Measurements from ENCODE around the gene POLR2L.

POLR2L gene

DNA sequence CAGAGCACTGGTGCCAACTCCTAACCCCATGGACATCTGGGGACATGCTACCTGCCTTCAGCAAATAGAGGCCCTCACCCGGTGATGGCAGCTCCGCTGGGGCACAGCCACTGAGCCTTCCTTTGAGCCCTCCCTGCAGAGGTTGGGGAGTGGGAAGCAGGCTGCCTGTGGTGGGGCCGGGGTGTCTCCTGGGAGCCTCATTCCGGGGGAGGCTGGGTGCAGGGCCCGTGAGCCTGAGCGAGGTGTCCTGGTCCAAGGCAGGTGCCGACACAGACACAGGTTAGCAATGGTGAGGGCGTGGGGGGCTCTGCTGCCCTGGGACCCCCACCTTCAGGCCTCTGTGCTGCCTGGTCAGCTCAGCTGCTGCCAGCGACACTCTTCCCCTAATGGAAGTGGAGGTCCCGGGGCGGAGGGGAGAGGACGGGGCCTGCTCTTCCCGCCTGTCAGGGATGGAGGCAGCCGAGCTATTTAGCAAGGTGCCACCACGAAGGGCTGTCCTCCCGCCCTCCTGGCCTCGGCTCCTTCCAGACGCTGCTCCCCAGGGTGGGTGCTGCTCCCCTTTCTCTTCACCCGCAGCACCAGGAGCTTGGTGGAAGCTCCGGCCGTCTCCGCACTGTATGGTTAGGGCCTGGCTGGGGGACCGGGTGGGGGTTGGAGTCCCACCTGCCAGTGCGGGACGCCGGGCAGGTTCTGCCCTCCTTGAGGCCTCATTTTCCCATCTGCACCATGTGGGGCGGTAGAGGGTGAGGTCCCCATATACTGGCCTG, 11.5 kb upstream of the POLR2L start:
- no peak for DNase-seq

DNA sequence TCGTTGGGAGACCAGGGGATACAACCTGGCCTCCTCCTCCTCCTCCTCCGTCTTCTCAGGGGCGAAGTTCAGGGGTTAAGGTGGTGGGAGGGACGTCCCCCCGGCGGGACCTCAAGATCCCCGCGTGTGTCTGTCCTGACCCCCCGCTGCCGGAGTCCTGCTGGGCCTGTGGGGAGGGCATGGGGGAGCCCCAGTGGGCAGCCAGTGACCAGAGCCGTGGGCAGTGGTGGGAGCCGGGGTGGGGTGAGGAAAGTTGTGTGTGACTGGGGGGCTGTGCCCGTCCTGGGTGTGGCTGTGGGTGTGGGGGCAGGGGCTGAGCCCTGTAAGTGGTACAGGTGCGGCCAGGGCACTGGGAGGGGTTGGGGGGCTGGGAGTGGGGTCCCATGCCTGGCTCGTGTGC, 10.4 kb upstream of the POLR2L start:
- DNase-seq, result no peak

DNA sequence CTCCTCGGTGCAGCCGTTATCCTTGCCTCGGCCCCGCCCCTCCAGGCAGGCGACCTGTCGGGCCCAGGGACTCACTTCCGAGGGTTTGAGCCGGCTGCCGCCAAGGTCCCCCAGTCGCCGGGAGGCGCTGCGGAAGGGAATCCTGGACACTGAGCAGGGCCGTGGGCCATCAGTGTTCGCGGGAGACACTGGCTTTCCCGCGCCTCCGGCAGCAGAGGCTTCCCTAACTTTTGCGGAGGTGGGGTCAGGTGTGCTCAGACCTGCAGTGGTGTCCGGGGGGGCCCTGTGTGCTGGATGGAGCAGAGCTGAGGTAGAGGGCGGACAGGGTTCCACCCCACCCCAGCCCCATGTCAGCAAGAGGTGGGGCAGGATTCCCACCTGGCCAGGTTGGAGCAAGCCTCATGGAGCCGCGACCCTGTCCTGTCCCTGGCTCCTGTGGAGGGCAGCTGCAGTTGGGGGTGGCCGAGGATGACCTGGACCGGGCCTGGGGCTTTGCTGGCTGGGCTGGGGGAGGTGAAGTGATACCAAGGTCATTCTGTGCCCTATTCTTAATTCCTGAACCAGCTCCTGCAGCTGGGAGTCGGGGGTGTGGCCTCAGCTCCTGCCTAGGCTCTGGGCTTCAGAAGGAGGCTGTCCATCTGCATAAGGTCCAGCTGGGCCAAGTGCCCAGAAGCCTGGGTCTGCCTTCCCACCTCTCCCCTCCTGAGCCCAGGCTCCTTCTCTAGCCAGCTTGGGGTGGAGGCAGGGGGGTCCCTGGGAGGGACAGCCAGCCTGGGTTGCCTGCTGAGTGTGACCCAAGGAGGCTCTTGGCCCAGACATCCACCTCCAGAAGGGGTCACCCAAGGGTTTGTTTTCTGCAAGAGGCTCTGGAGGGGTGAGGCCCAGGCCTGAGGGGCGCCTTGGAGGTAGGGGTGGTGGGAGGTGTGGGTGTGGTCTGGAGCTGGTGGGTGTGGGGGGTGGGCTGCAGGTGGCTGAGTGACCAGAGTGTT, 8.7 kb upstream of the POLR2L start:
- no peak for DNase-seq

DNA sequence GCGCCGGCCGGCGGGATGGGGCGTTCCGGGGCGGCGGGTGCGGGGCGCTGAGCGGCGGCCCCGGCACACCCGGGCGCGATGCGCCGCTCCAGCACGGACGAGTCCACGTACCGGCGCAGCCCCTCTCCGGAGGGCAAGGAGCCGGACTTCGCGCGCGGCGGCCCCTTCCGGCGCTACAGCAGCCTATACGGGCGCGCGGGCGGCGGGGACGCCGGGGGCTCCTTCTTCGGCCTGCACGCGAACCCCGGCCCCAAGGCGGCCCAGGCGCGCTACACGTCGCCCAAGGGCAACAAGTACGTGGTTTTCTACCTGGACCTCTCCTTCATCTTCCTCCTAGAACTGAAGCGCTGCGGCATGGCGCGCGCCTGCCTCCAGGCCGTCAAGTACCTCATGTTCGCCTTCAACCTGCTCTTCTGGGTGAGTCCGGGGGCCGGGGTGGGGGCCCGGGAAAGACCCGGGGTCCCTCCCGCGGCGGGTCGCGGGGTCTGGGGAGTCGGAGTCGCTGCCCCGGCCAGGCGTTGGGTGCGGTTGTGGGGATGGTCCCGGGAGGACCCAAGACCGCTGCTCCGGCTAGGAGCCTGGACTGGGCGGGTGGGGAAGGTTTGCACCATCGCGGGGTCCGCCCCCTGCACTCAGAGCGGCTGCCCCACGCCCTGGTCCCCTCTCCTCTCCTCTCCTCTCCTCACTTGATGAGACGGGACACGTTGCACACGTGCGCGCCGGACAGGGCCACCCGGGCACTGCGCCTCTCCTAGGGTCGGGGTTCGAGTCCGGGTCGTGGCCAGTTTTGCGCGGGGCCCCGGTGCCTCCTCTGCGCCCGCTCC, 7.8 kb upstream of the POLR2L start:
- DNase-seq, result no peak

DNA sequence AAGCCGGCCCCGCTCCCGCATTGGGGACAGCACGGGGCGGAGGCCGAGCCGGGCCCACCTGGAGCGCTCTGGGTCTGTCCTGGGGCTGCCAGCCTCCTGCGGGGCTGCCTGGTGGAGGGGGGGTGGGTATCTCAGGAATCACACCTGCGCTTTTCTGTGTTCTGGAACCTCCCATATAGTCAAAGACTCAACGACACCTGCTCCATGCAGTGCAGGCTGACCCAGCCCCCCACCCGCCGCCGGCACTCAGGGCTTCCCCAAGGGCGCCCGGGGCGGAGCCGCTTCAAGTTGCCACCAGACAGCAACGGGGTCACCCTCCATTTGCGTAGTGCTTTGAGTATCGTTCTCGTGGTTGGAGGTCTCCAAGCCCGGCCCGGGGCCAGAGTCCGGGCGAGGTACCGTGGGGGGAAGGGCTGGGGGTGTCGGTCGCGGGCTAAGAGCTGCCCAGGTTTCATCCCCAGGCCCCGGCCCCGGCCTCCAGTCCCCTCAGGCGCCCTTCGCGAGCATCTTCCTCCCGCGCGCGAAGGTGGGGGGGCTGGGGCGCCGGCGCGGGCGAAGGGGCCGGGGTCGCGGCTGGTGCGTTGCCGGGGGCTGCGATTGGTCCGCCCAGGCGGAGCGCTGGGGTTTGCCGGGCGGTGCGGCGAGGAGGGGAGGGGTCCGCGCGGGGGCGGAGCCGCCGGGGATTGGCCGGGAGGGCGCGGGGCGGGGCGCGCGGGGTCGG, 6.9 kb upstream of the POLR2L start:
- DNase-seq, result no peak

DNA sequence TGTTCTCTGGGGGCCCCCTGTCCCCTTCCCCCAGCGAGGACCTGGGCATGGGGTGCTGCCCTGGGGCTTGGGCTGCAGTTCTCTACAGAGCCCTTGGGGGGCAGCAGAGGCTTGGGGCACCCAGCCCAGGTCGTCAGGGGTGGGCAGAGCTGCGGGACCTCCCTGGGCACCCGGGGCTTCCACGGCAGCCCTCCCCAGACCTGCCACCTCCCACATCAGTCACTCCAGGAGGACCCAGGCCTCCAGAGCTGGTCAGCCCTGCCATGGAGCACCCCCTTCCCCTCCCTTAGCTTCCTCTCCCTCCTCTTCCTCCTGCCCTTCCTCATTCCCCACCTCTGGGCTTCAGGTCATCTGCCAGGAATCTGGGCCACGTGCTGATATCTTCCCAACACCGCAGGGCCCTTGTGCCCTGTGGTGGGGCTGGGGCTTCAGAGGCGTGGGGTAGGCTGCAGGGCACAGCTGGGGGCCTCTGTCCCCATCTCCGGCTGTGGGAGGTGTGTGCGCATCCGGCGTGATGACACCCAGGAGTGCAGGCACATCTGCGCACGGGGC, 6.1 kb upstream of the POLR2L start:
- DNase-seq, result no peak

DNA sequence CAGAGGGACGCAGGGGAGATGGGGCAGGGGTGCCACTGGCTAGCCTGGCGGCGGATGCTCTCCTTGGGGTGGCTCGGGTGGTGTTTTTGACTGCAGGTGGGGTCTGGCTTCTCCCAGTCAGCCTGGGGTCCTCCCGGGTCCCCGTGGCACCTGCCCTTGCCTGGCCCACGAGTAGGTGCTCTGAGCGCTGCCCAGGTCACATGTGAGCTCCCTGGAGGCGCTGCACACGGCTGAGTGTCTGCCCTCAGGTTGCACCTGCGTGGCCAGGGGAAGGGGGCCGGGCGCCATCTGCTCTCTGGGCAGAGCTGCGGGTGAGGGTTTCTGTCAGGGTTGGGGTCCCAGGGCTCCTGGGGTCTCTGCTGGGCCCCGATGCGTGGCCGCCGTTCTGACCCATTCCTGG, 5.5 kb upstream of the POLR2L start:
- no peak for DNase-seq

DNA sequence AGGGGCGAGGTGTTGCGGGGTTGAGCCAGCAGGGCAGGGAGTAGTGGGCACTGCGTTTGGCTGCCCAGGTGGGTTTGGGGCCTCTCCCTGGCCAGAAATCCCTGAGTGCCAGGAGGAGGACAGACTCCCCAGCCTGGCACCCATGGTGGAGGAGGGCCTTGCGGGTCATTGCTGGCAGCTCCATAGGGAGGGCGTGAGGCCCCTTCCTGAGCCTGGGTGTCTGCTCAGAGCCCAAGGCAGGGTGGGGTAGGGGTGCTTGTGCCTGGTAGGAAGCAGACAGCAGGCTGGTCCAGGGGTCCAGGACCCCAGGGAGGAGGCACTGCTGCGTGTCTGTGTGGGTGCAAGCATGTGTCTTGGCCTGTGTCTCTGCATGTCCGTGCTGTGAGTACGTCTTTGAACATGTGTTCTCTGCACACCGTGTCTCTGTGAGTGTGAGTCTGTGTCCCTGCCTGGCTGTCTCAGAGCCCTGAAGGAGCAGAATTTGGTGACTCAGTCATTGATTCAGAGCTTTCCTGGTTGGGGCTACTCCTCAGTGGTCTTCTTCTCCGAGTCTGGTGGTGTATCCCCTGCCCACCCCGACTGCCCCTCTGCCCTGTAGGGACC, 4.3 kb upstream of the POLR2L start:
- DNase-seq, result no peak

DNA sequence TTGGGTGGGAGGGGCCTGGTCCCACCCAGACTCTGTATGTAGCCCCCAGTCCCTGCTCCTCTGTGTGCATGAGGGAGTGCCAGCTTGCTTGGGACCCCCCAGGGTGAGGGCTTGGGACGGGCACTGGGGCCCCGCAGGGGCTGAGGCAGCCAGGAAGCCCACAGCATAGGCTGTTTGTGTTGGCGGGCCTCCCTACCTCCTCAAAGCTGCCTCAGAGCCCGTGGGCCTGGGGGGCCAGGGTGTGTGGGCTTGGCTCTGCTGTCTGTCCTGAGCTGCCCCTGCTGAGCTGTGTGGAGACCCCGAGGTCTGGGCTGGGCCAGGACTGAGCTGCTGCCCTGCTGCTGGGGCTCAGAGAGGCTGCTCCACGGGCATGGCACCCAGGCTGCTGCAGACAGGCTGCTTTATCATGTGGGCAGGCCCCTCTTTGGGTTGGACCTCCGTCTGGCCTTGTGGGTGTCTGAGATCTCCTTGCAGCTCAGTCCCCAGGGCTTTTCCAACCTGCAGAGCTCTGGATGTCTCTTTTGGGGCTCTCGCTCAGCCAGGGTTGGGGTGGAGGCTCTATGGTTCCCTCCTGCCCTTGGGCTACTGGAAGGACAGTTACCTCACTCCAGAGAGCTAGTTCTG, 3.7 kb upstream of the POLR2L start:
- no peak for DNase-seq

DNA sequence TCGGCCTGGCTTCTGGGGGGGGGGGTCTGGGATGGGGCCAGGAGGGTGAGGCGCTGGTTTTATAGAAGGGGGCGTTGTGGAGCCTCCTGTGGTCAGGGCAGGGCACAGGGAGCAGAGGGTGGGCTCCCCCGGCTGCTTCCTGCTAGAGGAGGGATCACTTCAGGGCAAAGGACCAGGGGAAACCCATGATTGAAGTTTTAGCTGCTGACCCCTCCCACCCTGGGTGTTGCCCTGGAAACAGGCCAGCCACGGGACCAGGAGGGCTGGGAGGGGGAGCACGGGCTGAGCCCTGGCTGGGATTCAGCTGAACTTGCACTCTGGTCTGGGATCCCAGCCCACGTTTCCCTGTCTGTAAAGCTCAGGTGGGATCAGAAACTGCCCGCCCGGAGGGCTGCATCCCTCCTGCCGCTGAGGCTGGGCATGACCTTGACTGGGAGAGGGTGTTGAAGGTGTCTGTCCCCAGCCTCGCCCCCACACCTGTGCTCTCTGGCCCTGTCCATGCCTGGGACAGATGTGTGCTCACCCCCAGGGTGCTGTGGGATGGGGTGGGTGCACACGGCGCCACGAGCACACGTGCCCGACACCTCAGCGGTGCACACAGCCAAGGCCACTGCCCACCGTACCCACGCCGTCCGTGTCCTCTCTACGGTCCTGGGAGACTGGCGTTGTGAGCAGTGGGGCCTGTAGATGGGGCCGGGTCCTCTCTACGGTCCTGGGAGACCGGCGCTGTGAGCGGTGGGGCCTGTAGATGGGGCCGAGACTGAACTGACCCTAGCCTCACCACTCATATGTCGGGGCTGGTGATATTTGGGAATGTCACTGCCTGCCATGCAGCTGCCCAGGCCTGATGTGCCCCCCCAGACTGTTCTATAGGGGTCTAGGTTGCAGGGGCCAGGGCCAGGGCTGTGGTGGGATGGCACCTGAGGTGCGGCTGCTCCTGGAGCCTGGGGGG, 2.6 kb upstream of the POLR2L start:
- DNase-seq, result no peak

DNA sequence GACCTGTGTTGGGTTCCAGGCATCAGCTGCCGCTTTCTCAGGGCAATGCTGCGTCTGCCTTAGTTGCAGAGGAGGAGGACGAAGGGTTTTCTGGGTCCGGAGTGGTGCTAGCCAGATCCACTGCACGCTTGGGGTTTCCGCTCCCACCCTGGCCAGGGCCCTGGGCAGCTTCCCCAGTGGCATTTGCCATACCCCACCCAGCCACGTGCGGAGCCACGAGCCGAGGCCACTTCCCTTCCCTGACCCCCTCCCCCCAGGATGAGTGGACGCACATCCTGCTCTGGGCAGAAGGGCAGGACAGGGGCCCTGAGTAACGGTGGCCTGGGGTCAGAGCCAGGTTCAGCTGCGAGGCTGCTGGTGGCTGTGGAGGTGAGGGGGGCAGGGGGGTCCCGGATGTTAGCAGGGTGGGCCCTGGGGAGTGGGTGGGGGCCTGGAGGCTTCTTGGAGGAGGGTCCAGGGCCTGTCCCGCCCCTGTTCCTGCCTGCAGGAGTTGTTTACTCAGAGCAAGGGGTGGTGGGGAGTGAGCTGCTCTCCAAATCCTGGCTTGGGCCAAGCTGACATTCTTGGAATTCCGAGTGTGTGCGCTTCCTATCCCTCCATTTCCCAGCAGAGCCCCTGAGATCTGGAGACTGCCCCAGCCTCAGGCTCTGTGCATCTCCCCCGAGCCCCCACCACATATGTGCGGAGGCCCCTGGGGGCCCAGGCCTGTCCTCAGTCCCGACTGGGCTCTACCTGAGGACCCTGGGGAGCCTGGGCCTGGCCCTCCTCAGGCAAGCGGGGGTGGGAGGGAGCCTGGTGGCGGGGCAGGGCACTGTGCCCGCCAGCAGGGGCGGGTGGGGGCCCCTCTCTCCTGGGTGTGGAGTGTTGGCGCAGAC, 1.7 kb upstream of the POLR2L start:
- no peak for DNase-seq

DNA sequence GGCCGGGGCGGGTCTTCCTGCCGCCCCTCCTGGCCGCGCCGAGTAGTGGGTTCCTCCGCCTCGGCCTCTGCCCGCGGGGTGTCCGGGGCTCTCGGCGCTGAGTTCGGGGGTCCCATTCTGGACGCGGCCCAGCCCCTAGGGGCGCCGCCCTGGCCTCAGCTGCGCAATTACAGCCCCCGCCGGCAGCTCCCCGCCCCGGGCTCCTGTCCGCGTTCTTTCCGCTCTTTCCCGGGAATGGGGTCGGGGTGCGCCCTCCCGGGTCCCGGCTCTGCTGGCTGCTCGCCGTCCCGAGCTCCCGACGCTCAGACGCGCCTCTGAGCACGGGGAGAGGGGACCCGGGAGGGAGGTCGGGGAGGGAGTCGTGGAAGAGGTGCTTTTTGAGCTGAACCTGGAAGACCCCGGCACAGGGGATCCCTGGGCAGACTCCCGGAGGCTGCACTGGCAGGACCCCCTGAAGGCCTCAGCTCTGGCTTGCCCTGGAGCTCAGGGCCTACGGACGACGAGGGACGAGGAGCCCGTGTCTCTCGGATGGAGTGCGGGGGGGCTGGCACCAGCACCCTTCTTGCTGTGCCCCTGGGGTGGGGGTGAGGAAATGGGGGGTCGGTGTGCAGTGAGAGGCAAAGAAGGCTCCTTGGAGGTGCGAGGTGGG, 881 bp upstream of the POLR2L start:
- DNase-seq, result no peak

DNA sequence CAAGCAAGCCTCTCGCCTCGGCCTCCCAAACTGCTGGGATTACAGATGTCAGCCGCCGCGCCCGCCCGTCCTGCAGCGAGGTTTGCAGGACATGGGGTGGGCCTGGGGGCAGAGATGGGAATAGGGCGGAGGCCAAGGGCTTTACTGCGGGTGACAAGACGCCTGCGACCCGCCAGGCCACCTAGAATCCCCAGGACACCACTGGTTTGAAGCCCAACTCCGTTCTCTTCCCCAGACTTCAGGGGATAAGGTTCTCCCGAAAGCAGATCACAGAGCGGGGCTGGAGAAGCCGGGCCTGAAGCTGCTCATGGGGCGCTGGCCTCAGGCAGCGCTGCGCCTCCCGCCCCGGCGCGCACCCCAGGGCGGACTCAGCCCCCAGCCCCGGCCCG, 354 bp downstream of the POLR2L start:
- DNase-seq, result no peak

DNA sequence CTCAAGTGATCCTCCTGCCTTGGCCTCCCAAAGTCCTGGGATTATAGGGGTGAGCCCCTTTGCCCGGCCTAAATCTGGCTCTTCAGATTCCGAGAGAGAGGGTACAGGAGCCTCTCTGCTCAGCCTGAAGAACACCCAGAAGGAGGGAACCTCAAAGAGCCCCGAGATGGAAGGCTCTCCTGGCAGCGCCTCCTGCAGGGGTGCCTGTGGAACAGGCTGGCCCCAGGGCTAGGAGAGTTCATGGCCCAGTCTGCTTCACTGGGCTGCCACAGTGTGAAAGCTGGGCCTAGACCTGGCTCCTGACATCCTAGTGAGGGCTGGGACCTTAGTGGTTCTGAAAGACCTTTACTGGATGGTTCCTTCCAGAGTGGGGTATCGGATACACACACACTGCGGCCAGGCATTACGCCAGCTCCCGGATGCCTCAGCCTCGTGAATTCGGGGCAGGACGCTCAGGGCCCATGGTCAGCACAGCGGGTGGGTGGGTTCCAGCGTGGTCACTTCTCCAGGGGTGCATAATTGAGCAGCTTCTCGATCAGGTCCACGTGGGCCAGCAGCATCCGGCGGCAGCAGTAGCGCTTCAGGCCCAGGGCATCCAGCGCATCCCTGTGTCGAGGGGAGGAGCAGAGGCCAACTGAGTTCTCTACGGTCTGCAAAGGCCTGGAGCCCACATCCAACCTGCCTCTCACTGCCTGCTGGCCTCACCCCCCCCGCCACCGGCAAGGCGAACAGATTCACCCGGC, 2.3 kb downstream of the POLR2L start:
- DNase-seq, result no peak

DNA sequence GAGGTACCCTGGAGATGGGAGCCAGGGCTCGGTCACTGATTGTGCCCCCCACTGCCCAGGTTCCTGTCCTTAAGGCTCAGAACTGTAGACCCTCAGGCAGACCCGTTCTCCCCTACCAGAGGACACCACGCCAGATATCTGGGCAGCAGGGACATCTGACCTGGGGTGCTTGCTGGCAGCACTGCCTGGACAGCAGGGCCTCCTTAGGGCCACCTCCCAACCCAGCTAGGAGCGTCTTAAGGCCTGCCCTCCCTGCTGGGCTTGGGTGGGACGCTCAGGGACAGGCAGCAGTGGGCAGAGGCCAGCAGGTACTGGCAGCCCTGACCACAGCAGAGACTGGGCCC, 3.1 kb downstream of the POLR2L start:
- DNase-seq, result no peak

DNA sequence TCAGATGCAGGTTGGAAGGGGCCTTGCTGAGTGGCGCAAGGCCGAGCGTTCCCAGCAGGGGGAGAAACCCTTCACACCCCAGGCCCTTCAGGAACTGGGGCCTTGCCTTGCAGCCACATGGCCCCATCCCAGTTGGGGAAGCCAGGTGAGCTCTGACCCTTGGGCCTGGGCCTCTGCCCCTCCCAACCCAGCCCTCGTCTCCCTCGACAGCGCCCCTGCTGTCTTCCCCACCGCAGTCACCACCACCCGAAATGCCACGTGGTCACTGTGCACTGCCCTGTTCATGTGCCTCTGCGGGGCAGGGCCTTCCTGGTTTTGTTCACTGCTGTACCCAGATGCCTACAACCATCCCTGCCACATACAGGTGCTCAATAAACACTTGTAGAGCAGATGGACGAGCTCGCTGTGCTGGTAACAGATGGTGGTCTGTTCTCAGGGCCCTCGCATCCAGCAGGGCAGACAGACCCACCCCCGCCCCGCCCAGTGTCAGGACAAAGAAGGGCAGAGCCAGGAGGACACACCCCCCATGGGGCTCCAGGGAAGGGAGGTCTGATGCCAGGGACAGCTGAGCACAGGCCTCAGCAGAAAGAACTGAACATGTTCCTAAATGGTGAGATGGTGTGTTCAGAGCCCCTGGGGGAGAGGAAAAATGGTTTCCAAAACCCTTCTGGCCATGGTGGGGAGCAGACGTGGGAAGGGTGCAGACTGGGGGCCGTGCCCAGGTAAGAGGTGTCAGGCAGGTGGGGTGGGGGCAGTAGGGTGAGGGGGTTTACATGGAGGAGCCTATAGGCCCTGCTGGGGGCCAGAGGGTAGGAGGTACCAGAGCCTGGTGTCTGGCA, 3.7 kb downstream of the POLR2L start:
- no peak for DNase-seq

DNA sequence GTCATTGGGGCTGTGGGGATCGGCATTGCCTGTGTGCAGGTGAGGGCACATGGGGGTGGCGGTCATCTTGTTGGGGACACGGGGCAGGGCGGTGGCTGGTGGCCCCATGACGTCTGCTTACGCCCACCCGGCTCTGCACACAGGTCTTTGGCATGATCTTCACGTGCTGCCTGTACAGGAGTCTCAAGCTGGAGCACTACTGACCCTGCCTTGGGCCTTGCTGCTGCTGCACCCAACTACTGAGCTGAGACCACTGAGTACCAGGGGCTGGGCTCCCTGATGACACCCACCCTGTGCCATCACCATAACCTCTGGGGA, 4.4 kb downstream of the POLR2L start:
- DNase-seq, result no peak

Data from NCI-H1048 (cell line).